Upper lobe of left lung (tissue), 4 donors: Measurements from ENCODE around the gene ZNG1B.
"Not testable (repeated sequence)": the region's sequence is repeated elsewhere in the genome, so short reads cannot be mapped to it uniquely, and the experiment has no call there.

Experiments
- POLR2A ChIP-seq, 4 donors: fragments of 450-650 bp; IDR thresholded peaks; one replicate each; pipeline ENCODE4 v1.5.1; 2016 to 2017; ENCODE audit warnings: antibody characterized with exemption in 4 of 4, mild to moderate bottlenecking in 2 of 4
- POLR2AphosphoS5 ChIP-seq, 2 donors: sonication (generic); formaldehyde crosslinking; IDR thresholded peaks; one replicate each; pipeline ENCODE4 v1.5.1; 2017; ENCODE audit warnings: antibody characterized with exemption in 2 of 2

- not testable (repeated sequence) for TF ChIP-seq POLR2A, POLR2AphosphoS5 (IDR thresholded peaks at IDR 0.05)
Observed at GRCh38 chr2:113437508-113438465, at the start of gene ZNG1B.
